ENCODE data around the gene MINPP1.

MINPP1 gene

DNA sequence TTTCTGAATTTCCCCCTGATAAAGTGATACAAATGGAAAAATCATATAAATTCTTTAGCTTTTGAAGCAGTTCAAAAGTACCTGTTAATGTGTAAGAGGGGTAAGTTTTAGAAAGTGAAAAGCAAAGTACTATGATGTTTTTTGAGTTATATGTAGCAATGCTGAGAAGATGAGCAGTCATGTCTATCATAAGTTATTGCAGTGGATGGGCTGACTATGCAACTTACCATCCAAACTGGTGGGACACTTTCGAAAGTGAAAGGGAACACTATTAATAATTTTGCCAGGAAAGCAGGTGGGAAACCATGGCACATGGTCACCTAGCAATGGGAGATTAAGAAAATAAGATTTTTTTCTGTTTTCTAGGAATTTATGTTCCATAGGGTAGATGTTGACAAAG is 4.1 kb downstream of the MINPP1 start:
- TF ChIP-seq, protein P1, sequence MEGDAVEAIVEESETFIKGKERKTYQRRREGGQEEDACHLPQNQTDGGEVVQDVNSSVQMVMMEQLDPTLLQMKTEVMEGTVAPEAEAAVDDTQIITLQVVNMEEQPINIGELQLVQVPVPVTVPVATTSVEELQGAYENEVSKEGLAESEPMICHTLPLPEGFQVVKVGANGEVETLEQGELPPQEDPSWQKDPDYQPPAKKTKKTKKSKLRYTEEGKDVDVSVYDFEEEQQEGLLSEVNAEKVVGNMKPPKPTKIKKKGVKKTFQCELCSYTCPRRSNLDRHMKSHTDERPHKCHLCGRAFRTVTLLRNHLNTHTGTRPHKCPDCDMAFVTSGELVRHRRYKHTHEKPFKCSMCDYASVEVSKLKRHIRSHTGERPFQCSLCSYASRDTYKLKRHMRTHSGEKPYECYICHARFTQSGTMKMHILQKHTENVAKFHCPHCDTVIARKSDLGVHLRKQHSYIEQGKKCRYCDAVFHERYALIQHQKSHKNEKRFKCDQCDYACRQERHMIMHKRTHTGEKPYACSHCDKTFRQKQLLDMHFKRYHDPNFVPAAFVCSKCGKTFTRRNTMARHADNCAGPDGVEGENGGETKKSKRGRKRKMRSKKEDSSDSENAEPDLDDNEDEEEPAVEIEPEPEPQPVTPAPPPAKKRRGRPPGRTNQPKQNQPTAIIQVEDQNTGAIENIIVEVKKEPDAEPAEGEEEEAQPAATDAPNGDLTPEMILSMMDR (IDR thresholded peaks at IDR 0.05; ENCODE audit: low read depth, low read length, missing control alignments) = no peak
- no peak overlapping the region for H3K4me3 ChIP-seq (ENCODE audit: low read depth, low read length)
- in situ Hi-C loops (cut with HindIII; ENCODE audit: low sequenced_read_pairs) = no loop called here
- no peak for DNase-seq (ENCODE audit: low read depth)

DNA sequence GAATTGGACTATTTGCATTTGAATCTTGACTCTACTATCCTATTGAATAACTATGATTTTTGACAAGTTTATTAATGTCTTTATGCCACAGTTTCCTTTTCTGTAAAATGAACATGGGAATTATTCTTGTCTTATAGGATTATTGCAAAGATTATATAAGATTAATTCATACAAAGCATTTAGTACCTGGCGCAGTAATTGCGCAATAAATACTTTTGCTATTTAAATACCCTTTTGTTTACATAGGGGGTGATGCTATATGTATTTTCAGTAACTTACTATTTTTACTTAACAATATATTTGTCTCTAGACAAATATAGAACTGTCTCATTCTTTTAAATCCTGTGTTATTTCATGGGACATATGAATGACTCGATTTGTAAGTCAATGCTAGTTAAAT is 5.3 kb downstream of the MINPP1 start:
- no peak overlapping the region for H3K4me3 ChIP-seq (ENCODE audit: low read depth, low read length)
- in situ Hi-C loops (cut with HindIII; ENCODE audit: low sequenced_read_pairs) = no loop called here
- no peak for DNase-seq (ENCODE audit: low read depth)
- TF ChIP-seq, protein P1 (IDR thresholded peaks at IDR 0.05; ENCODE audit: low read depth, low read length, missing control alignments) = no peak

DNA sequence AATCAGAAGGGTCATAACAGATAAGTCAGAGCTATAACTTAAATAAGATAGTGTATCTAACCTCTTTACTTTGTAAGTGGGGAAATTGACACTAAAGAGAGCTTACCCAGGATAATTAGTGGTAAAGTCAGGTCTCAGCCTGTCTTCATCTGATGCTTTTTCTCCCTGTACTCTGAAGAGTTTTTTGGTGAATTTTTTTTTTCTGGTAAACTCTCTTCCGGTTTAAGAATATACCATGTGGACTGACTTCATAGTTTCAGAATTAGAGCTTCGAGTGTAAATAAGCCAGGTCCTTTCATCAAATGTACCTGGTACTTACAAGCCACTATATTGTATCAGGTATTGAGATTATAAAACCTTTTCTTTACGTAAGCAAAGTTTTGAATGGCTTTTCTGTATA is 6.8 kb downstream of the MINPP1 start:
- no peak overlapping the region for H3K4me3 ChIP-seq (ENCODE audit: low read depth, low read length)
- in situ Hi-C loops (cut with HindIII; ENCODE audit: low sequenced_read_pairs) = no loop called here
- TF ChIP-seq, protein P1 (IDR thresholded peaks at IDR 0.05; ENCODE audit: low read depth, low read length, missing control alignments) = no peak
- DNase-seq (ENCODE audit: low read depth) = no peak

DNA sequence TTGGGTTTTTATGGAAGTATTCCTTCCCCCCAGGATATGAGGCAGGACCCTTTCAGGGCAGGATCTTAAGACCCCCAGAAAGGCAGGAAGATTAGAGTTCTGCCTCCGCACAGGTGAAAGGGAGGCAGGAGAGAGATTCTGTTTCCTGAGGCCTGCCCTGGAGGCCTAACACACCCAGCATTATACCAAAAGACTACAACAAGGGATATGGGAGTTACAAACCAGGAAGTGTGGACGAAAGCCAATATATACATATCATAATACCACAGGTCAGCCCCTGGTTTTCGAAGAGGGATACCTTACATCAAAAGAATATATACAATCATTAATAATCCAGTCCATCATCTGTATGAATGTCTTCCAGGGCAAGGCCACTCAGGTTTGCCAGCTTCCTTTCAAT is 14.2 kb downstream of the MINPP1 start:
- no peak for DNase-seq (ENCODE audit: low read depth)
- TF ChIP-seq, protein P1 (IDR thresholded peaks at IDR 0.05; ENCODE audit: low read depth, low read length, missing control alignments) = no peak
- H3K4me3 ChIP-seq (ENCODE audit: low read depth, low read length) = no peak overlapping the region
- in situ Hi-C loops (cut with HindIII; ENCODE audit: low sequenced_read_pairs) = no loop called here

DNA sequence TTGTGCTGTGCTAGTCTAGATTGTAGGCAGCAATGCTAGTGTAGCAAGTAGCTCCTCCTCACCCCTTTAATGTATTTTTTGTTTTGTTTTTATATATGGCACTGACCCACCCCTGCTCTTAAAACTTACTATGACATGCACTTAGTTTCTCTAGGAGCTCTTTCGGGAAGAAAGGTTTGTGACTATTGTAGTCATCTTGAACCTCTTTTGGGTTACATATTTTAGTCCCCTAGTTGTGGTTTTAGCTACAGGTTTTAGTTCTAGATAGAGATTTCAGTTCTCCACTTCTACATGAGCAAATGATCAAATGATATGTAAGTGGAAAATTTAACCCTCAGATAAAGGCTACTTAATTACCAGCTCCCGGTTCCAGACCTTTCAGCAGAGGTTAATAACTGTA is 14.9 kb downstream of the MINPP1 start:
- TF ChIP-seq, protein P1 (IDR thresholded peaks at IDR 0.05; ENCODE audit: low read depth, low read length, missing control alignments) = no peak
- no peak overlapping the region for H3K4me3 ChIP-seq (ENCODE audit: low read depth, low read length)
- in situ Hi-C loops (cut with HindIII; ENCODE audit: low sequenced_read_pairs) = no loop called here
- no peak for DNase-seq (ENCODE audit: low read depth)

DNA sequence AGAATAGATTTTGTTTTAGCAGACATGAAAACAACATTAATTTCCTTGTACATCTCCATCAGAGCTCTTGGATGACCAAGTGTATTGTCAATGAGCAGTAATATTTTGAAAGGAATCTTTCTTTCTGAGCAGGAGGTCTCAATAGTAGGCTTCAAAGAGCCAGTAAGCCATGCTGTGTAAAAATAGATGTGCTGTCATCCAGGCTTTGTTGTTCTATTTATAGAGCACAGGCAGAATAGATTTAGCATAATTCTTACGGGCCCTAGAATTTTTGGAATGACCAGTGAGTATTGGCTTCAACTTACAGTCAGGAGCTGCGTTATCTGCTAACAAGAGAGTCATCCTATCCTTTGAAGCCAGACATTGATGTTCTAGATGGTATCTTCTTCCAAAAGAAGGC is 19.0 kb downstream of the MINPP1 start:
- in situ Hi-C loops (cut with HindIII; ENCODE audit: low sequenced_read_pairs) = no loop called here
- TF ChIP-seq, protein P1 (IDR thresholded peaks at IDR 0.05; ENCODE audit: low read depth, low read length, missing control alignments) = no peak
- no peak for DNase-seq (ENCODE audit: low read depth)
- no peak overlapping the region for H3K4me3 ChIP-seq (ENCODE audit: low read depth, low read length)

DNA sequence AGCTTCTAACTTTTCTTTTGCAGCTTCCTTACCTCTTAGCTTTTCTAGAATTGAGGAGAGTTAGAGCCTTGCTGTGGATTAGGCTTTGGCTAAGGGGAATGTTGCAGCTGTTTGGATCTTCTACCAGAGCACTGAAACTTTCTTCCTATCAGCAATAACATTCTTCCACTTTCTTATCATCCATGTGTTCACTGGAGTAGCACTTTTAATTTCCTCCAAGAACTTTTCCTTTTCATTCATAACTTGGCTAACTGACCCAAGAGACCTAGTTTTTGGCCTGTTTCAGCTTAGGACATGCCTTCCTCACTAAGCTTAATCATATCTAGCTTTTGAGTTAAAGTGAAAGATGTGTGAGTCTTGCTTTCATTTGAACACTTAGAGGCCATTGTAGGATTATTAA is 19.6 kb downstream of the MINPP1 start:
- no peak overlapping the region for H3K4me3 ChIP-seq (ENCODE audit: low read depth, low read length)
- TF ChIP-seq, protein P1 (IDR thresholded peaks at IDR 0.05; ENCODE audit: low read depth, low read length, missing control alignments) = no peak
- no peak for DNase-seq (ENCODE audit: low read depth)
- in situ Hi-C loops (cut with HindIII; ENCODE audit: low sequenced_read_pairs) = no loop called here

All from astrocyte of the cerebellum (primary cell).